Stomach (tissue), 9 donors: Measurements from ENCODE around the gene CCSER1. TPM values are rescaled to one million over a fixed set of nuclear protein-coding genes. Genes with fewer than 3 reads are reported as not detected.
A peak's percentile ranks its signal among the peaks of the same experiment; 100 is the strongest.

Experiments
- DNase-seq, 2 donors: peaks; one replicate each; pipeline versions ENCODE4 v3.0.0 to v3.0.0-alpha.2; 2013 to 2019
- H3K27ac ChIP-seq, 5 donors: fragments of 200-600 bp in 4 of 5; sonication (generic) in 4 of 5; one replicate each; pipeline ENCODE4 v1.5.1; 2013 to 2019; ENCODE audit warnings: mild to moderate bottlenecking in 1 of 5, moderate library complexity in 1 of 5
- H3K27me3 ChIP-seq, 3 donors: fragments of 200-600 bp; sonication (generic); one replicate each; pipeline ENCODE4 v1.5.1; 2017 to 2019; ENCODE audit warnings: mixed run types in 1 of 3
- H3K36me3 ChIP-seq, 4 donors: fragments of 200-600 bp; sonication (generic); 1 replicate in 3 of 4; 2 replicates in 1 of 4; pipeline ENCODE4 v1.5.1; 2016 to 2019
- H3K4me1 ChIP-seq, 4 donors: fragments of 200-600 bp; sonication (generic); one replicate each; pipeline ENCODE4 v1.5.1; 2016 to 2019
- H3K4me3 ChIP-seq, 4 donors: fragments of 200-600 bp; sonication (generic) in 3 of 4; one replicate each; pipeline ENCODE4 v1.5.1; 2016 to 2019; ENCODE audit warnings: mild to moderate bottlenecking in 1 of 4
- H3K9me3 ChIP-seq, 4 donors: fragments of 200-600 bp; sonication (generic); one replicate each; pipeline ENCODE4 v1.5.1; 2016 to 2019
- CTCF ChIP-seq, 7 experiments: fragments of 450-650 bp in 4 of 7; fragments of 200-600 bp in 3 of 7; sonication (generic) in 3 of 7; IDR thresholded peaks; one replicate each; pipeline ENCODE4 v1.5.1; 2016 to 2019; ENCODE audit warnings: antibody characterized with exemption in 7 of 7, control low read depth in 2 of 7, mild to moderate bottlenecking in 1 of 7
- EP300 ChIP-seq: sonication (generic); formaldehyde crosslinking; IDR thresholded peaks from one replicate; pipeline ENCODE4 v1.6.1; 2017; ENCODE audit warnings: antibody characterized with exemption
- POLR2A ChIP-seq, 4 donors: fragments of 450-650 bp; IDR thresholded peaks; one replicate each; pipeline ENCODE4 v1.6.1; 2016; ENCODE audit warnings: antibody characterized with exemption in 4 of 4, control low read depth in 2 of 4, mild to moderate bottlenecking in 1 of 4, moderate library complexity in 1 of 4
- POLR2AphosphoS5 ChIP-seq, 3 donors: sonication (generic); formaldehyde crosslinking; IDR thresholded peaks; one replicate each; pipeline ENCODE4 v1.6.1; 2016; ENCODE audit warnings: antibody characterized with exemption in 3 of 3
- WGBS, 5 donors: extraction: QIAGEN DNeasy Blood & Tissue Kit in 3 of 5; methylation state at CpG; one replicate each; pipeline versions ENCODE4 v1.1.5 to v1.1.7; 2013 to 2018; 5-methylcytosine and 5-hydroxymethylcytosine counted together
- intact Hi-C: fragments of 100-400 bp; cut with DNase I; formaldehyde crosslinking; loops from one replicate; pipeline ENCODE4 v1.15.1; 2023; ENCODE audit warnings: low total_unique reads
- polyA plus RNA-seq, 3 donors: library from polyadenylated mRNA; stranded (reverse); fragments of 200-250 nt; gene quantifications; one replicate each; pipeline ENCODE4 v1.2.3, GENCODE V29; 2013
- total RNA-seq, 5 donors: library from RNA; depleted of rRNA; stranded (reverse); fragments of >200 nt; gene quantifications; one replicate each; pipeline versions ENCODE4 v1.1.0 to v1.2.3, GENCODE V29; 2014 to 2016
- donor health status: healthy with polysubstance abuse.
- donor health status: Bipolar disorder and iron deficiency.
- donor health status: healthy.

Gene CCSER1
- total and polyA plus RNA-seq, 8 donors, result 0.33 to 149 (median 15.2) TPM

GRCh38 chr4:90181644-90182043, 54.5 kb downstream of the CCSER1 start:
- DNase-seq, result peak in 1 of 2 donors; percentile 17
- H3K9me3 ChIP-seq, result no peaks in the 10 kb centered on the region
- no peak overlapping the region for H3K27ac ChIP-seq
- no peaks in the 10 kb centered on the region for H3K4me1 ChIP-seq
- 82 to 96% (median 93%) methylated on average over 1 of the region's 1 CpG for WGBS, 5 donors
- H3K36me3 ChIP-seq, result no peaks in the 10 kb centered on the region
- H3K27me3 ChIP-seq, result no peaks in the 10 kb centered on the region
- intact Hi-C loops, result no loop called here
- TF ChIP-seq CTCF (IDR thresholded peaks at IDR 0.05) (no peak), POLR2AphosphoS5 (IDR thresholded peaks at IDR 0.05) (no peak), POLR2A (IDR thresholded peaks at IDR 0.05) (no peak), EP300 (no peak)
- H3K4me3 ChIP-seq, result no peak overlapping the region

- 17 to 47% (median 36%) methylated on average over 3 of the region's 3 CpGs for WGBS, 5 donors
- DNase-seq, result peak in 1 of 2 donors; percentile 65
- Histone ChIP-seq H3K36me3 (no peaks in the 10 kb centered on the region), H3K27ac (no peak overlapping the region), H3K27me3 (no peaks in the 10 kb centered on the region), H3K4me3 (no peak overlapping the region), H3K9me3 (no peaks in the 10 kb centered on the region), H3K4me1 (no peaks in the 10 kb centered on the region)
- intact Hi-C loops, result no loop called here
- TF ChIP-seq POLR2AphosphoS5 (IDR thresholded peaks at IDR 0.05), result peak in 2 of 3 donors; percentile 21 to 38
- TF ChIP-seq POLR2A (IDR thresholded peaks at IDR 0.05), result no peak
Observed at GRCh38 chr4:90183254-90183653, 56.1 kb downstream of the CCSER1 start.

GRCh38 chr4:90184560-90184959, 57.4 kb downstream of the CCSER1 start:
- Histone ChIP-seq H3K27ac (no peak overlapping the region), H3K27me3 (no peaks in the 10 kb centered on the region), H3K4me3 (no peak overlapping the region), H3K36me3 (no peaks in the 10 kb centered on the region), H3K4me1 (no peaks in the 10 kb centered on the region), H3K9me3 (no peaks in the 10 kb centered on the region)
- intact Hi-C loops, result no loop called here
- 75 to 85% (median 80%) methylated on average over 1 of the region's 1 CpG for WGBS, 5 donors
- DNase-seq, result no peak
- TF ChIP-seq CTCF (IDR thresholded peaks at IDR 0.05), result no peak
- no peak for TF ChIP-seq POLR2A (IDR thresholded peaks at IDR 0.05)
- no peak for TF ChIP-seq POLR2AphosphoS5 (IDR thresholded peaks at IDR 0.05)
- no peak for TF ChIP-seq EP300

GRCh38 chr4:90185416-90185815, 58.2 kb downstream of the CCSER1 start:
- no peaks in the 10 kb centered on the region for H3K27me3 ChIP-seq
- H3K4me1 ChIP-seq, result no peaks in the 10 kb centered on the region
- H3K27ac ChIP-seq, result no peak overlapping the region
- 83 to 90% (median 87%) methylated on average over 1 of the region's 1 CpG for WGBS, 5 donors
- no peak overlapping the region for H3K4me3 ChIP-seq
- DNase-seq, result no peak
- TF ChIP-seq EP300 (no peak), POLR2A (IDR thresholded peaks at IDR 0.05) (no peak), CTCF (IDR thresholded peaks at IDR 0.05) (no peak), POLR2AphosphoS5 (IDR thresholded peaks at IDR 0.05) (no peak)
- no peaks in the 10 kb centered on the region for H3K36me3 ChIP-seq
- no peaks in the 10 kb centered on the region for H3K9me3 ChIP-seq
- intact Hi-C loops, result no loop called here

GRCh38 chr4:90186229-90186628, 59.0 kb downstream of the CCSER1 start:
- intact Hi-C loops, result no loop called here
- WGBS, 5 donors, result 48 to 68% (median 62%) methylated on average over 1 of the region's 1 CpG
- H3K27ac ChIP-seq, result no peak overlapping the region
- no peak overlapping the region for H3K4me3 ChIP-seq
- H3K36me3 ChIP-seq, result no peaks in the 10 kb centered on the region
- H3K4me1 ChIP-seq, result no peaks in the 10 kb centered on the region
- no peaks in the 10 kb centered on the region for H3K9me3 ChIP-seq
- no peaks in the 10 kb centered on the region for H3K27me3 ChIP-seq
- no peak for DNase-seq
- TF ChIP-seq CTCF (IDR thresholded peaks at IDR 0.05), result no peak
- TF ChIP-seq EP300, result no peak
- TF ChIP-seq POLR2AphosphoS5 (IDR thresholded peaks at IDR 0.05), result no peak
- no peak for TF ChIP-seq POLR2A (IDR thresholded peaks at IDR 0.05)
